ENCODE measurements around the gene FZD10. TPM values are rescaled to one million over a fixed set of nuclear protein-coding genes. Genes with fewer than 3 reads are reported as not detected.

Gene FZD10
- polyA plus RNA-seq, 1 experiment, result not detected

- peaks cover 86% of the 10 kb centered on the region for H3K9me3 ChIP-seq (ENCODE audit: control insufficient read depth, insufficient read depth, low read length)
- TF ChIP-seq CTCF (IDR thresholded peaks at IDR 0.05; ENCODE audit: low read depth, low read length), result no peak
- no peak overlapping the region for H3K27ac ChIP-seq (ENCODE audit: low read depth, low read length)
- POLR2A ChIA-PET, result no interaction called here
- no peaks in the 10 kb centered on the region for H3K27me3 ChIP-seq (ENCODE audit: control insufficient read depth, insufficient read depth, low read length)
- no peak overlapping the region for H3K4me3 ChIP-seq (ENCODE audit: low read depth, low read length)
- DNase-seq (ENCODE audit: low read depth, low spot score), result no peak
- CTCF ChIA-PET, result no interaction called here
Measured at GRCh38 chr12:130141901-130142683, 20.2 kb upstream of the FZD10 start.

- ChIA-PET POLR2A (no interaction called here), CTCF (no interaction called here)
Measured at GRCh38 chr12:130142736-130143135, 19.5 kb upstream of the FZD10 start.

GRCh38 chr12:130143136-130143535, 19.1 kb upstream of the FZD10 start:
- ChIA-PET POLR2A (no interaction called here), CTCF (no interaction called here)
- no peak for TF ChIP-seq CTCF (IDR thresholded peaks at IDR 0.05; ENCODE audit: low read depth, low read length)
- no peak overlapping the region for H3K27ac ChIP-seq (ENCODE audit: low read depth, low read length)
- H3K4me3 ChIP-seq (ENCODE audit: low read depth, low read length), result no peak overlapping the region
- peaks cover 82% of the 10 kb centered on the region for H3K9me3 ChIP-seq (ENCODE audit: control insufficient read depth, insufficient read depth, low read length)
- no peaks in the 10 kb centered on the region for H3K27me3 ChIP-seq (ENCODE audit: control insufficient read depth, insufficient read depth, low read length)
- no peak for DNase-seq (ENCODE audit: low read depth, low spot score)

More at GRCh38 chr12:130142736-130143135, 19.5 kb upstream of the FZD10 start:
- Histone ChIP-seq H3K27me3 (ENCODE audit: control insufficient read depth, insufficient read depth, low read length) (no peaks in the 10 kb centered on the region), H3K9me3 (ENCODE audit: control insufficient read depth, insufficient read depth, low read length) (peaks cover 83% of the 10 kb centered on the region), H3K27ac (ENCODE audit: low read depth, low read length) (no peak overlapping the region), H3K4me3 (ENCODE audit: low read depth, low read length) (no peak overlapping the region)
- TF ChIP-seq CTCF (IDR thresholded peaks at IDR 0.05; ENCODE audit: low read depth, low read length), result no peak
- DNase-seq (ENCODE audit: low read depth, low spot score), result no peak

- no peak for TF ChIP-seq CTCF (IDR thresholded peaks at IDR 0.05; ENCODE audit: low read depth, low read length)
Measured at GRCh38 chr12:130144256-130144655, 18.0 kb upstream of the FZD10 start.

GRCh38 chr12:130145731-130146130, 16.5 kb upstream of the FZD10 start:
- POLR2A ChIA-PET, result no interaction called here
- Histone ChIP-seq H3K27ac (ENCODE audit: low read depth, low read length) (no peak overlapping the region), H3K27me3 (ENCODE audit: control insufficient read depth, insufficient read depth, low read length) (no peaks in the 10 kb centered on the region), H3K4me3 (ENCODE audit: low read depth, low read length) (no peak overlapping the region), H3K9me3 (ENCODE audit: control insufficient read depth, insufficient read depth, low read length) (peaks cover 83% of the 10 kb centered on the region)
- CTCF ChIA-PET, result no interaction called here
- no peak for DNase-seq (ENCODE audit: low read depth, low spot score)
- TF ChIP-seq CTCF (IDR thresholded peaks at IDR 0.05; ENCODE audit: low read depth, low read length), result no peak

More at GRCh38 chr12:130144256-130144655, 18.0 kb upstream of the FZD10 start:
- H3K9me3 ChIP-seq (ENCODE audit: control insufficient read depth, insufficient read depth, low read length), result peaks cover 80% of the 10 kb centered on the region
- no peak overlapping the region for H3K4me3 ChIP-seq (ENCODE audit: low read depth, low read length)
- no peaks in the 10 kb centered on the region for H3K27me3 ChIP-seq (ENCODE audit: control insufficient read depth, insufficient read depth, low read length)
- ChIA-PET CTCF (no interaction called here), POLR2A (no interaction called here)
- no peak overlapping the region for H3K27ac ChIP-seq (ENCODE audit: low read depth, low read length)
- no peak for DNase-seq (ENCODE audit: low read depth, low spot score)
